C4-2B (cell line): Measurements from ENCODE around the gene TCP11L1.

Source experiments
- H3K27ac ChIP-seq: fragments of 450-650 bp; 2 replicates; pipeline ENCODE4 v1.5.1; 2017
- CTCF ChIP-seq: fragments of 450-650 bp; conservative IDR thresholded peaks from 2 replicates; pipeline ENCODE4 v1.5.1; 2017; ENCODE audit warnings: mild to moderate bottlenecking
- ZFX ChIP-seq: fragments of 450-650 bp; IDR thresholded peaks from 2 replicates; pipeline ENCODE4 v1.6.1; 2017

The TCP11L1 gene

DNA sequence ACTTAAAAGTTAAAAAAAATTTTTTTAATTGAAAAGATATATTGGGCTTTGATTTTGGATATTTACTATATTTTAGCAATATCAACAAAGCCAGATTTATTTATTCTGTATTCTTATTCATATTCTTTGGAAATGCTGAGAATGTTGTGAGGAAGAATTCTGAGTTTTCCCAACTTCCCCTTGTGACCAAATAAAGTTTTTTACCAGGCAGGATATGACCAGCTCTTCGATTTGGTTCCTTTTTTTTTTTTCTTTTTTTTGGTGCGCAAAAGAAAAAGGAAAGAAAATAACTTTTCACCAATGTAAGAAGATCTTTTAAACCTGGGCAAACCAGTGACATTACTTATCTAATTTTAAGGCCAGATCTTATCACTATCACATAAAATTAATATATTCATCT lies 12.9 kb downstream of the TCP11L1 start:
- no peak for TF ChIP-seq ZFX
- no peak for TF ChIP-seq CTCF
- no peak overlapping the region for H3K27ac ChIP-seq

- H3K27ac ChIP-seq, result no peak overlapping the region
- no peak for TF ChIP-seq CTCF
- no peak for TF ChIP-seq ZFX
Measured at GRCh38 chr11:33055375-33055774, 16.0 kb downstream of the TCP11L1 start.

- H3K27ac ChIP-seq, result no peak overlapping the region
- TF ChIP-seq ZFX (no peak), CTCF (no peak)
Measured at GRCh38 chr11:33057284-33057683, 17.9 kb downstream of the TCP11L1 start.

GRCh38 chr11:33059331-33060007 lies 20.1 kb downstream of the TCP11L1 start:
- no peak overlapping the region for H3K27ac ChIP-seq
- TF ChIP-seq ZFX (no peak), CTCF (no peak)

DNA sequence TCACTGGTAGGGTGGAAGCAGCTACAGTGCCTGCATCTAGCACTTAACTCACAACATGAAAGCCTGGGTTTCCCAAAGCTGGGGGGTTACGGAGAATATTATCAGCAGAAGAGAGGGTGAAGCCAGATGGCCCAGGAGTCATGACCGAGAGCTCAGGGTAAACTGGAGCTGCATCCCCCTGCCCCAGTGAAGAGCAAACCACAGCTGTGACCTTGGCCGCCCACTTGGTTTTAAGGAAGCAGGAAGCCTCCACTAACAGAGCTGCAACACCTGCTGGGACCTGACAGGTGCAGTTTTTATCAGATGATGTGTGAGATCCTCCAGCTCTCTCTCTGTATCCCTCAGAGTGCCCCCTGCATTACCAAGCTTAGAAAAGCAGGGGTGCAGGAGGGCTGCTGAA lies 20.9 kb downstream of the TCP11L1 start:
- no peak for TF ChIP-seq CTCF
- TF ChIP-seq ZFX, result no peak
- no peak overlapping the region for H3K27ac ChIP-seq

DNA sequence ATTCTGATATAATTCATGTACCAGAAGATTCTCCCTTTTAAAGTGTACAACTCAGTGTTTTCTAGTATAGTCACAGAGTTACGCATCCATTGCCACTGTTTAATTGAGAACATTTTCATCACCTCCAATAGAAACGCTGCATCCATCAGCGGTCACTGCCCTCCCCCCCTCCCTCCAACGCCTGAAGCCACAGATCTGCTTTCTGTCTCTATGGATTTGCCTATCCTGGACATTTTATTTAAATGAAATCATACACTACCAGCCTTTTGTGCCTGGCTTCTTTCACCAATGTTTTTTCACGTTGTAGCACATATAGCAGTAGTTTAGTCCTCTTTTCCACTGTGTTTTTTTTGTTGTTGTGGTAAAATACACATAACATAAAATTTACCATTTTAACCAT lies 22.8 kb downstream of the TCP11L1 start:
- H3K27ac ChIP-seq, result no peak overlapping the region
- TF ChIP-seq CTCF (no peak), ZFX (no peak)

- TF ChIP-seq CTCF, result no peak
- no peak for TF ChIP-seq ZFX
Measured at GRCh38 chr11:33063326-33063881, 24.0 kb downstream of the TCP11L1 start.

More at GRCh38 chr11:33063326-33063881, 24.0 kb downstream of the TCP11L1 start:
- no peak overlapping the region for H3K27ac ChIP-seq
